Stimulated activated CD4-positive, alpha-beta T cell treated with anti-CD3 and anti-CD28 coated beads, Interleukin-12 subunit alpha, Interleukin-12 subunit beta, amount 100 ng/mL, for 24 hours (primary cell): ENCODE results near the gene ALCAM.

Source experiments
- DNase-seq, 2 experiments: peaks; one replicate each; pipeline ENCODE4 v3.0.0-alpha.2; 2020; ENCODE audit warnings: low read depth in 2 of 2

The ALCAM gene

GRCh38 chr3:105429034-105429762 lies 62.5 kb downstream of the ALCAM start:
- DNase-seq = no peak

- no peak for DNase-seq
Observed at GRCh38 chr3:105430455-105430854, 63.7 kb downstream of the ALCAM start.

GRCh38 chr3:105431200-105431599 lies 64.5 kb downstream of the ALCAM start:
- no peak for DNase-seq

GRCh38 chr3:105435277-105435676 lies 68.6 kb downstream of the ALCAM start:
- no peak for DNase-seq

GRCh38 chr3:105436687-105437086 lies 70.0 kb downstream of the ALCAM start:
- no peak for DNase-seq

GRCh38 chr3:105440113-105440512 lies 73.4 kb downstream of the ALCAM start:
- DNase-seq = no peak

- no peak for DNase-seq
Observed at GRCh38 chr3:105444725-105445124, 78.0 kb downstream of the ALCAM start.

GRCh38 chr3:105448338-105448982 lies 81.8 kb downstream of the ALCAM start:
- DNase-seq = no peak

GRCh38 chr3:105449414-105449813 lies 82.7 kb downstream of the ALCAM start:
- no peak for DNase-seq

- DNase-seq = no peak
Observed at GRCh38 chr3:105456017-105456416, 89.3 kb downstream of the ALCAM start.

GRCh38 chr3:105458518-105459215 lies 92.0 kb downstream of the ALCAM start:
- no peak for DNase-seq

- DNase-seq = no peak
Observed at GRCh38 chr3:105459566-105460290, 93.0 kb downstream of the ALCAM start.

- DNase-seq = no peak
Observed at GRCh38 chr3:105463620-105464019, 96.9 kb downstream of the ALCAM start.

- DNase-seq = no peak
Observed at GRCh38 chr3:105465251-105465853, 98.6 kb downstream of the ALCAM start.

- DNase-seq = no peak
Observed at GRCh38 chr3:105466072-105466471, 99.4 kb downstream of the ALCAM start.

- no peak for DNase-seq
Observed at GRCh38 chr3:105466495-105467404, 100.0 kb downstream of the ALCAM start.

GRCh38 chr3:105470851-105471250 lies 104.1 kb downstream of the ALCAM start:
- DNase-seq = no peak

- DNase-seq = no peak
Observed at GRCh38 chr3:105473521-105474223, 107.0 kb downstream of the ALCAM start.

GRCh38 chr3:105480768-105481167 lies 114.1 kb downstream of the ALCAM start:
- no peak for DNase-seq

- no peak for DNase-seq
Observed at GRCh38 chr3:105483476-105483875, 116.8 kb downstream of the ALCAM start.
